ENCODE data around the gene ADA. TPM values are rescaled to one million over a fixed set of nuclear protein-coding genes. Genes with fewer than 3 reads are reported as not detected.
A peak's percentile ranks its signal among the peaks of the same experiment; 100 is the strongest.

Gene ADA
- total and polyA plus RNA-seq, 2 of the 13 experiments (the other 11 are each of a cell fraction or from before 2014, with no cell fraction given), result 2.5 to 11.3 TPM

DNA sequence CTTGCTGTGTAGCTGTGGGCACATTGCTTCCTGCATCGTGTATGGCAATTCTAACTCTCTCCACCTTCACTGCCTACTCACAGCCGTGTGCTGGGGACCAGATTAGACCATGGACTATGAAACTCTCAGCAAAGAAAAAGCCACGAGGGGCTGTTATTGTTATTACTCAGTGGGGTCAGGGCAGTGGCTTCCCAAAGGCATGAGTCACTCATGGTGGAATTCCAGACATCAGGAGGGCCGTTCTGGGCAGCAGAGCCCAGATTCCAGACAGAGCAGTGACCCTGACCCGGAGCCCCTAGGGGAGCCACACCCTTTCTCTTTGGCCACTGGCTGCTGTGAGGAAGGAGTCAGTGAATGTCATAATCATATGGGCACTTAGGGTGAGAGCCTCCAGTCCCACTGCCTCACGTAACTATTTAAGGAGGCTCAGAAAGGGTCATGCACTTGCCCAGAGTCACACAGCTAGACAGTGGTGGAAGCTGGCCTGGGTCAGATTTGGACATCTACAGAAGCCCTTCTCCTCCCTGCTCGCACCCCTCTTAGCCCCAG is 41.5 kb upstream of the ADA start (continued):
- TF ChIP-seq, protein P1, sequence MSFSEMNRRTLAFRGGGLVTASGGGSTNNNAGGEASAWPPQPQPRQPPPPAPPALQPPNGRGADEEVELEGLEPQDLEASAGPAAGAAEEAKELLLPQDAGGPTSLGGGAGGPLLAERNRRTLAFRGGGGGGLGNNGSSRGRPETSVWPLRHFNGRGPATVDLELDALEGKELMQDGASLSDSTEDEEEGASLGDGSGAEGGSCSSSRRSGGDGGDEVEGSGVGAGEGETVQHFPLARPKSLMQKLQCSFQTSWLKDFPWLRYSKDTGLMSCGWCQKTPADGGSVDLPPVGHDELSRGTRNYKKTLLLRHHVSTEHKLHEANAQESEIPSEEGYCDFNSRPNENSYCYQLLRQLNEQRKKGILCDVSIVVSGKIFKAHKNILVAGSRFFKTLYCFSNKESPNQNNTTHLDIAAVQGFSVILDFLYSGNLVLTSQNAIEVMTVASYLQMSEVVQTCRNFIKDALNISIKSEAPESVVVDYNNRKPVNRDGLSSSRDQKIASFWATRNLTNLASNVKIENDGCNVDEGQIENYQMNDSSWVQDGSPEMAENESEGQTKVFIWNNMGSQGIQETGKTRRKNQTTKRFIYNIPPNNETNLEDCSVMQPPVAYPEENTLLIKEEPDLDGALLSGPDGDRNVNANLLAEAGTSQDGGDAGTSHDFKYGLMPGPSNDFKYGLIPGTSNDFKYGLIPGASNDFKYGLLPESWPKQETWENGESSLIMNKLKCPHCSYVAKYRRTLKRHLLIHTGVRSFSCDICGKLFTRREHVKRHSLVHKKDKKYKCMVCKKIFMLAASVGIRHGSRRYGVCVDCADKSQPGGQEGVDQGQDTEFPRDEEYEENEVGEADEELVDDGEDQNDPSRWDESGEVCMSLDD (CRISPR knock-in tag; IDR thresholded peaks at IDR 0.05; ENCODE audit: borderline replicate concordance), result no peak
- TF ChIP-seq THAP11 (CRISPR knock-in tag; IDR thresholded peaks at IDR 0.05) (no peak), ZNF552 (CRISPR knock-in tag; IDR thresholded peaks at IDR 0.05; ENCODE audit: borderline replicate concordance) (peak; percentile 99), ZNF546 (CRISPR knock-in tag; conservative IDR thresholded peaks at IDR 0.05) (no peak), ELF4 (CRISPR knock-in tag; IDR thresholded peaks at IDR 0.05; ENCODE audit: borderline replicate concordance) (no peak), SIX1 (CRISPR knock-in tag; IDR thresholded peaks at IDR 0.05; ENCODE audit: borderline replicate concordance) (no peak), SSRP1 (CRISPR knock-in tag; IDR thresholded peaks at IDR 0.05) (no peak), NRL (CRISPR knock-in tag; IDR thresholded peaks at IDR 0.05; ENCODE audit: borderline replicate concordance) (no peak), ZNF788 (CRISPR knock-in tag; IDR thresholded peaks at IDR 0.05; ENCODE audit: borderline replicate concordance) (peak; percentile 62; the same call in 1 of the 2 replicates), PHF21A (CRISPR knock-in tag; IDR thresholded peaks at IDR 0.05) (peak; percentile 76; the same call in 1 of the 2 replicates), ZNF746 (CRISPR knock-in tag; IDR thresholded peaks at IDR 0.05) (no peak), ZNF737 (CRISPR knock-in tag; IDR thresholded peaks at IDR 0.05; ENCODE audit: borderline replicate concordance) (no peak), FOSL2 (CRISPR knock-in tag; IDR thresholded peaks at IDR 0.05) (peak; percentile 99), ZNF530 (CRISPR knock-in tag; IDR thresholded peaks at IDR 0.05; ENCODE audit: low read depth) (no peak)
- TF ChIP-seq, protein P2, sequence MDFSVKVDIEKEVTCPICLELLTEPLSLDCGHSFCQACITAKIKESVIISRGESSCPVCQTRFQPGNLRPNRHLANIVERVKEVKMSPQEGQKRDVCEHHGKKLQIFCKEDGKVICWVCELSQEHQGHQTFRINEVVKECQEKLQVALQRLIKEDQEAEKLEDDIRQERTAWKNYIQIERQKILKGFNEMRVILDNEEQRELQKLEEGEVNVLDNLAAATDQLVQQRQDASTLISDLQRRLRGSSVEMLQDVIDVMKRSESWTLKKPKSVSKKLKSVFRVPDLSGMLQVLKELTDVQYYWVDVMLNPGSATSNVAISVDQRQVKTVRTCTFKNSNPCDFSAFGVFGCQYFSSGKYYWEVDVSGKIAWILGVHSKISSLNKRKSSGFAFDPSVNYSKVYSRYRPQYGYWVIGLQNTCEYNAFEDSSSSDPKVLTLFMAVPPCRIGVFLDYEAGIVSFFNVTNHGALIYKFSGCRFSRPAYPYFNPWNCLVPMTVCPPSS (IDR thresholded peaks at IDR 0.05), result no peak
- TF ChIP-seq, protein P3, sequence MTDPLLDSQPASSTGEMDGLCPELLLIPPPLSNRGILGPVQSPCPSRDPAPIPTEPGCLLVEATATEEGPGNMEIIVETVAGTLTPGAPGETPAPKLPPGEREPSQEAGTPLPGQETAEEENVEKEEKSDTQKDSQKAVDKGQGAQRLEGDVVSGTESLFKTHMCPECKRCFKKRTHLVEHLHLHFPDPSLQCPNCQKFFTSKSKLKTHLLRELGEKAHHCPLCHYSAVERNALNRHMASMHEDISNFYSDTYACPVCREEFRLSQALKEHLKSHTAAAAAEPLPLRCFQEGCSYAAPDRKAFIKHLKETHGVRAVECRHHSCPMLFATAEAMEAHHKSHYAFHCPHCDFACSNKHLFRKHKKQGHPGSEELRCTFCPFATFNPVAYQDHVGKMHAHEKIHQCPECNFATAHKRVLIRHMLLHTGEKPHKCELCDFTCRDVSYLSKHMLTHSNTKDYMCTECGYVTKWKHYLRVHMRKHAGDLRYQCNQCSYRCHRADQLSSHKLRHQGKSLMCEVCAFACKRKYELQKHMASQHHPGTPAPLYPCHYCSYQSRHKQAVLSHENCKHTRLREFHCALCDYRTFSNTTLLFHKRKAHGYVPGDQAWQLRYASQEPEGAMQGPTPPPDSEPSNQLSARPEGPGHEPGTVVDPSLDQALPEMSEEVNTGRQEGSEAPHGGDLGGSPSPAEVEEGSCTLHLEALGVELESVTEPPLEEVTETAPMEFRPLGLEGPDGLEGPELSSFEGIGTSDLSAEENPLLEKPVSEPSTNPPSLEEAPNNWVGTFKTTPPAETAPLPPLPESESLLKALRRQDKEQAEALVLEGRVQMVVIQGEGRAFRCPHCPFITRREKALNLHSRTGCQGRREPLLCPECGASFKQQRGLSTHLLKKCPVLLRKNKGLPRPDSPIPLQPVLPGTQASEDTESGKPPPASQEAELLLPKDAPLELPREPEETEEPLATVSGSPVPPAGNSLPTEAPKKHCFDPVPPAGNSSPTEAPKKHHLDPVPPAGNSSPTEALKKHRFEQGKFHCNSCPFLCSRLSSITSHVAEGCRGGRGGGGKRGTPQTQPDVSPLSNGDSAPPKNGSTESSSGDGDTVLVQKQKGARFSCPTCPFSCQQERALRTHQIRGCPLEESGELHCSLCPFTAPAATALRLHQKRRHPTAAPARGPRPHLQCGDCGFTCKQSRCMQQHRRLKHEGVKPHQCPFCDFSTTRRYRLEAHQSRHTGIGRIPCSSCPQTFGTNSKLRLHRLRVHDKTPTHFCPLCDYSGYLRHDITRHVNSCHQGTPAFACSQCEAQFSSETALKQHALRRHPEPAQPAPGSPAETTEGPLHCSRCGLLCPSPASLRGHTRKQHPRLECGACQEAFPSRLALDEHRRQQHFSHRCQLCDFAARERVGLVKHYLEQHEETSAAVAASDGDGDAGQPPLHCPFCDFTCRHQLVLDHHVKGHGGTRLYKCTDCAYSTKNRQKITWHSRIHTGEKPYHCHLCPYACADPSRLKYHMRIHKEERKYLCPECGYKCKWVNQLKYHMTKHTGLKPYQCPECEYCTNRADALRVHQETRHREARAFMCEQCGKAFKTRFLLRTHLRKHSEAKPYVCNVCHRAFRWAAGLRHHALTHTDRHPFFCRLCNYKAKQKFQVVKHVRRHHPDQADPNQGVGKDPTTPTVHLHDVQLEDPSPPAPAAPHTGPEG (CRISPR knock-in tag; IDR thresholded peaks at IDR 0.05), result no peak
- TF ChIP-seq, protein P4, sequence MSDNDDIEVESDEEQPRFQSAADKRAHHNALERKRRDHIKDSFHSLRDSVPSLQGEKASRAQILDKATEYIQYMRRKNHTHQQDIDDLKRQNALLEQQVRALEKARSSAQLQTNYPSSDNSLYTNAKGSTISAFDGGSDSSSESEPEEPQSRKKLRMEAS (IDR thresholded peaks at IDR 0.05), result peak; percentile 62; the same call in 1 of the 2 replicates

Data from HepG2 (cell line).